ENCODE data around the gene C14orf132.

C14orf132 gene

DNA sequence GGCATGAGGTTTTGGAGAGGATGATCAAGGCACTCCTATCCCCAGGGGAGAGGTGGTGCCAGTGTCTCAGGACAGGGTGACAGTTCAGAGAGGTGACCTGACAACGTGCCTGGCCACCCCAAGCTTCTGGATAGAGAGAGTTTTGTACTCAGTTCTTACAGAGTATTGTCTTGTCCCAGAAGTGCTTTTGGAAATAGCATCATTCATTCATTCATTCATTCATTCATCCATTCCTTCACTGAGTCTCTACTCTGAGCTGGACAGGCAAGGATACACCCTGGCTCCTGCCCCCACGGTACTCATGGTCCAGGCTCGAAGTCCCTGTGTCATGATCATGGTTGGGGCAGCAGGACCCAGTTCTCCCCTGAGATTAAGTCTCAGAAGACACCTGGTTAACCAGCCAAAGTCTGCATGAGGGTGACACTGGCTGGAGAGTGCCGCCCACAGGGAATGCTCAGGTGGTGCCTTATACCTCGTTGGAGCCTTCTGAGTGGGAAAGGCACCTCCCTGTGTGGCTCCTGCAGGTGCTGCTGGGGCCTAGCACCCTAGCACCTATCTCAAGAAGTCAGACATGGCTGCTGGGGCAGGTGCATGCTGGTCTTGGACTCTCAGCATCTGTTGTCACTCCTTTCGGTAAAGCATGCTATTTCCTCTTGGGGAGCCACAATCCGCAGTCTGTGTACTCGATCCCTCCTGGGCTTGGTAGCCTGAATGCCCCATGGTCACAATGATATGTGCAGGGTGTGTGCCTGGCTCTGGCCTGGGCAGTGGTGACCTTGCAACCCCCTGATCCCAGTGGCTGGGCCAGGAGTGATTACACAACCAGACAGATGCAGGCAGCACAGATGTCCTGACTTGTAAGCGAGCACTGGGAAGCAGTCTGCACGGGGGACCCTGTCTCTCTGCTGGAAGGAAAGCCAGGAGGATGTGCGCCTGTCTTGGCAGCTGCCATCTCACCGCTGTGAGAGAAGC lies 57.8 kb downstream of the C14orf132 start:
- no peak for DNase-seq (ENCODE audit: low read depth in 2 of 3, low spot score in 1 of 3)

DNA sequence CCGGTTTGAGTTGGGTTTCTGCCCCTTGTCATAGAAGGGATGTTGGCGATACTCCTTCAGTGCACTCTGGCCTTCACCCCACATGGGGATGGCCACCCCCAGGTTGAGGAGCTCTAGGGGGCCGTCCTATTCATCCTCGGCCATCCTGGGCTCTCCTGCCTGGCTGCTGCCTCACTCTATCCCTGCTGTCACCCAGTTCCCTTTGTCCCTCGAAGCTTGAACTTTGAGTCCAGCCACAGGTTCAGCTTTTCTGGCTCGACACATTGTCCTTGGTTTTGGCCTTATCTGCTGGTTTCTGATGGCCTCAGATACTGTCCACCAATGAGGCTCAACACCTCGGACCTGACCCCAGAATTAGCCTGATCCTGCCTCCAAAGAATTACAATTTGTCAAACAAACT lies 58.6 kb downstream of the C14orf132 start:
- no peak for DNase-seq (ENCODE audit: low read depth in 2 of 3, low spot score in 1 of 3)

DNA sequence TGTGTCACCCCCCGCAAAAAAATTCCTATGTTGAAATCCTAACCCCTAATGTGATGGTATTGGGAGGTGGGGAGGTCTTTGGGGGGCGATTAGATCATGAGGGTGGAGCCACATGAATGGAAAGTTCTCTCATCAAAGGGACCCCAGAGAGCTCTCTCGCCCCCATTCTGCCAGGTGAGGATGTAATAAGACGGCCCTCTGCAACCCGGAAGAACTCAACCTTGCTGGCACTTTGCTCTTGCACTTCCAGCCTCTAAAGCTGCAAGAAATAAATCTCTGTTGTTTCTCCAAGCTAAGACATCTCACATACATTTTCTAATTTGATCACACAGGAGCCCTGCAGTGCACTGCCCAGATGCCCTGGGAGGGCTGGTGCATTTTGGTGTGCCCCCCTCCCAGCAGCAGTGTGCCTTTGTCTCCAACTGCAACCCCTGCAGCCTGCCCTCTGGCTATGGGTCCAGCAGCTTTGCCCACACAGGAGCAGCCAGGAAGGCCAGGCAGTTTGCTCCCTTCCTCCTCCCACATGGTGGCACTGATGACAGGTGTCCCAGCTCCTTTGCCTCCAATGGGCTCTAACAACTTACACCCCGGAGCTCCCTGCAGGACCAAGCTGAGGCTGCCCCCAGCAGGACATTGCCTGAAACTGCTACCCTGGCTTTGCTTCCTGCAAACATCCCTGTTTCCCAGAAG lies 59.3 kb downstream of the C14orf132 start:
- peak in 2 of 3 donors; percentile 6 to 14 for DNase-seq (ENCODE audit: low read depth in 2 of 3, low spot score in 1 of 3)

DNA sequence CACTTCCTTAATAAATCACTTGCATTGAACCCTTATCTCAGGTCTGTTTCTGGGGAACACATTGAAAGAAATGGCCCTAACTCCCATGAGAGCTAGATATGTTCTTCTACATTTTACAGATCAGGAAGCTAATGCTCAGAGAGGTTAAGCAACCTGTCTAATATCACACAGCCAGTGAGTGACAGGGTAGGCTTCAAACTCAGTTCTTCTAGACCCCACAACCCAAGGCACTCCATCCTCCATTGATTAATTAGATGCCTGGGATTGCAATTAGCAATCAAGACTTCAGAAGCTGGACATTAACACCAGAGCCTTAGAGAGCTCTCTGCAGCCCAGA lies 59.8 kb downstream of the C14orf132 start:
- DNase-seq (ENCODE audit: low read depth in 2 of 3, low spot score in 1 of 3) = no peak

DNA sequence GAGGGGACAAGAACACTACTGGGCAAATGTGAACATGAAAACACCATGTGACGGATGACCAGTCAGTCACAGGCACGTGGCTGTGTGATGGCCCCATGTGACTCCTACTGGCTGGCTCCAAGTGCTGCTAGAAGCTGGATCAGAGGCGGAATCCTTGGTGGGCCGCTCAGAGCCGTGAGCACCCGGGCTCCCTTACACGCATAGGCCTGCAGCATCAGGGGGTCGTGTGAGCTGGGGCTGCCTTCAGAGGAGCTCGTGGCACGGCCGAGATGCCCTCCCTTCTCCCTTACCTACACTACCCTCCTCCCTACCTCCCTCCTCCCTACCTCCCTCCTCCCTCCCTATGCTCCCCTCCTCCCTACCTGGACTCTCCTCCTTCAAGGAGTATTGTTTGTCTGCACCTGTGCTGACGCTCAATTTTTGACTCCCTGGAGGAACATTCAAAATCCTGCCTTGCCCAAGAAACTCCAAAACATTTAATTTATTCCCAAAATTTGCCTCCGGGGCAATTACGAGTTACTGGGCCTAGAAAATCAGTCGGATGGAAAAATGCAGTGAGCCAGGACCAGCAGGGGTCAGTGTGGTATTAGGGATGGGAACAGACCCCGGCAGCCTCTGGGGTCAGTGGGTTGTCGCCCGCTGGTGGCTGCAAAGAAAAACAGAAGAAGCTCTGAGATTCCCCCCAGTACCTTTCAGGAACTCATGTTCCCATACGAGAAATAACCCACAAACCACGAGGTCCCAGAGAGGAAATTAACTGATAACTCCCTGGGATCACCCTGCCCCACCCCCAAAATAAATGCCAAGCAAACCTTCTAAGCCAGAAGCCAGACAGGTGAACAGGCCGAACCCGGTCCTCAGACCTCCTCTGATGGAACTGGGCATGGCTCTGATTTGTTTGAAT lies 61.3 kb downstream of the C14orf132 start:
- DNase-seq (ENCODE audit: low read depth in 2 of 3, low spot score in 1 of 3) = peak; percentile 36 to 60 (median 51)

DNA sequence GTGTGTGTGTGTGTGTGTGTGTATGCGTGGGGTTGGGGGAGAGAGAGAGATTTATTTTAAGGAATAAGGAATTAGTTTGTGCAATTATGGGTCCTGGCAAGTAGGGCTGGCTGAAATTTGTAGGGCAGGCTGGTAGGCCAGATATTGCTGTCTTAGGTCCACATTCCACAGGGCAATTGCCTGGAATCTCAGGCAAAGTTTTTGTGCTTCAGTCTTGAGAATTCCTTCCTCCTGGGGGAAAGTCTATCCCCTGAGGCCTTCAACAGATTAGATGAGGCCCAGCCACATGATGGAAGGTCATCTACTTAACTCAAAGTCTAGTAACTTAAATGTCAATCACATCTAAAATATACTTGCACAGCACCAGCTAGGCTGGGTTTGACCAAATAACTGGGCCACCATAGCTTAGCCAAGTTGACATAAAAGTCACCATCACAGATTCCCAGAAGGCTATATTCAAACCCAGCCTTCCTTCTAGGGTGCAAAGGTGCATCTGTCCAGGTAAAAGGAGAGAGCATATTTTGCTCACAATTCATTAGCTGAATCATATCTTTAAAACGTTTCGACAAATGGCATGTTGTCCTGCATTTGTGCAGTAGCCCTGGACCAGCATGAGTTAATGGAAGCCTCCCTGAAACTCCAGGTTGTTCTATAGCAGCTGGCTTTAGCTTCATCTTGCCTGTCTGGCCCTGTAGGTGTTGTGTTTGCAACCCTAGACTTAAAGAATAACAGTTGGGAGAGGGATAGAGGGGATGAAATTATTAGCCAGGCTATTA lies 63.1 kb downstream of the C14orf132 start:
- DNase-seq (ENCODE audit: low read depth in 2 of 3, low spot score in 1 of 3) = no peak

DNA sequence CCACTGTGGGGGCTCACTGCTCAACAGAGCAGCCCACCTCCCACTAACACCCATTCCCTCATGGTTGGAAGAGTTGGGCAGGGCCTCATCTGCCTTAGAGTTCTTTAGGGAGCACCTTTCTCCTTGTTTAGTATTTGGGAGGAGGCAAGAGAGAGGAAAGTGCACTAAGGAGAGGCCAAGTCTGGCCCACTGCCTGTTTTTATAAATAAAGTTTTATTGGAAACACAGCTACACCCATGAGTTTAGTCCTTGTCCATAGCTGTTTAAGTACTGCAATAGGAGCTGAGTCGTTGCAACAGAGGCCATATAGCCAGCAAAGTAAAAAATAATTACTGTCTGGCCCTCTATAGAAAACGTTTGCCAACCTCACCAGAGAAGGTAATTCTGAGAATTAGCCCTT lies 63.9 kb downstream of the C14orf132 start:
- no peak for DNase-seq (ENCODE audit: low read depth in 2 of 3, low spot score in 1 of 3)

DNA sequence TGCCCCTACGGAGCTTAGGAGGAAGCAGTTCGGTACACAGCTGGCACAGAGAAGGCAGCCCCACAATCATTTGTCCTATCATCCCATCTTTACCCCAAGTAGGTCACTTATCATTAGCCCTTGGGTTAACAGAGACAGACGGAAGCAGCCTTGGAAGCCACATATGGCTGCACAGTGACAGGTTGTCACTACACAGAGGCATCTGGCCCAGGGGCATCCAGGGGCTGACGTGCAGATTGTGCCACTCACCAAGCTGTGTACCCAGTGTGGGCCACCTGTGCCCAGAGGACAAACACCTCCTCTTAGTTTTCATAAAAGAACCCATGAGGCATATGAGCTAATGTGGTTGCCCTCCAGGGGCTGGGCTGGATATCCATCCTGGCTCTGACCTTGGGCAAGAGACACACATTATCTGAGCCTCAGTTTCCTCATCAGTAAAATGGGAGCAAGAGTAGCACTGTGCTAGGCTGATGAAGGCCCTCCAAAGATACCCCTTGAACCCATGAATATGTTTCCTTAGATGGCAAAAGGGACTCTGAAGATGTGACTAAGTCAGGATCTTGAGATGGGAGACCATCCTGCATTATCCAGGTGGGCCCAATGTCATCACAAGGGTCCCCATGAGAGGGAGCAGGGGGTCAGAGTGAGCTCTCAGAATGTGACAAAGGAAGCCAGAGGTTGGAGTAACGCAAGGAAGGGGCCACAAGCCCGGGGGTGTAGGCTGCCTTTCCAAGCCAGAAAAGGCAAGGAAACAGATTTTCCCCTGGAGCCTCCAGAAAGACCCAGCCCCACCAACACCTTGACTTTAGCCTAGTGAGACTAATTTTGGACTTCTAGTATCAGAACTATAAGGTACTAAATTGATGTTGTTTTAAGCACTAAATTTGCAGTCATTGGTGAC lies 64.6 kb downstream of the C14orf132 start:
- DNase-seq (ENCODE audit: low read depth in 2 of 3, low spot score in 1 of 3) = no peak

DNA sequence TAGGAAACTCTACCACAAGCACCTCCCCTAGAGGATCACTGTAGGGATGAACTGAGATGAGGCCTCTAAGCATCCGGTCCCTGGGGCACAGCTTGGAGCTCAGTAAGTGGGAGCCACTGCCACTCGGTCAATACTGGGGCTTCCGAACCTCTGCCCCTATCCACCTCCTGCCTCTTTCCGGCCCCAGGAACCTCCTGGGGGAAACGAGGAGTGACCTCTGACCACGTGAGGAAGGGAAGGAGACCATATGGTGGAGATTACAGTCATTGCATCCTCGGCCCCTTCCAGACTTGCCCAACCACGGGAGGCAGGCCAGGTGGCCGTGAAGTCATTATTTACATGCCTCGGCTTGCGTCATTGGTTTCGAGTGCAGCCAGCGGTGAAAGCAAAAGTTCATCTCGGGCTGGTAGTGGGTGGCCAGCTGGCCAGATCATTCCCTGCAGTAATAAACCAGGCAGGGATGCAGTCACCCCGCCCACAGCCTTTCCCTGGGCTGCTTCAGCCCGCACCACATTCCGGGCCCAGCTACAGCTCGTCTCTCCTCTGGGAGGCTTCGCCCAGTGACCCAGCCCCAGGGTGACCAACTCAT lies 65.4 kb downstream of the C14orf132 start:
- no peak for DNase-seq (ENCODE audit: low read depth in 2 of 3, low spot score in 1 of 3)

DNA sequence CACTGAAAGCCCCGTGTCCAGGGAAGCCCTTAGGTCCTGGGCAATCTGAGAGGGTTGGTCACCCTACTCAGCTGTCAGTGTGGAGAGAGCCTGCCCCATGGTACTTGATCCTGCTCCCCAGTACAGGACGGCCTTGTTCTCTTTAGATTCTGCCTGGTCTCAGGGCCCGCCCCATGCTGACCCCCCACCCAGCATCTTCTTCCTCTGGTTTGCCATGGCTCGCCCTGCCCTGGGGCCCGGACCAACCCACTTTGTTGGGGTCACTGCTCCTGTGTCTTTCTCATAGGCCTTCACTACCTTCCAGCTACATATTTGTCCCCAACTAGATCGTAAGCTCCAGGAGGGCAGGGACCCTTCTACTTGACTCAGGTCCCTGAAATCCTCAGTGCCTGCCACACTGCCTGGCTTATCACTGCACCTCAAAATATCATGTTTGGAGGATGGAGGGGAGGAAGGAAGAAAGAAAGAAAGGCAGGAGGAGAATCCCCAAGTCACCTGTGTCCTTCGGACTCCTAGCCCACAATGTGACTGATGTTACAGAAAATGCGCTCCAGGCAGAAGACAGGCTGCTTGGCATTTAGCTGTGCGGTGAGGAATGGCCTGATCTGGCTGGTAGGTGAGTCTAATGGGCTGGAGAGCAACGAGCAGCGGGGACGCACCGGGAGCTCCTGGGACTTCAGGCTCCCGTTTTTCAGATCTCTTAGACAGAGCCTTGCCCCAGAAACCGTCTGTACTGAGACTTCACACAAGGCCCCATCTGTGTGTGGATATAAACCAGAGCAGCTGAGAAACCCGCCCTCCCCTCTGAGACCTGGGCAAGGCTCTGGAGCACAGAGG lies 66.1 kb downstream of the C14orf132 start:
- DNase-seq (ENCODE audit: low read depth in 2 of 3, low spot score in 1 of 3) = no peak

DNA sequence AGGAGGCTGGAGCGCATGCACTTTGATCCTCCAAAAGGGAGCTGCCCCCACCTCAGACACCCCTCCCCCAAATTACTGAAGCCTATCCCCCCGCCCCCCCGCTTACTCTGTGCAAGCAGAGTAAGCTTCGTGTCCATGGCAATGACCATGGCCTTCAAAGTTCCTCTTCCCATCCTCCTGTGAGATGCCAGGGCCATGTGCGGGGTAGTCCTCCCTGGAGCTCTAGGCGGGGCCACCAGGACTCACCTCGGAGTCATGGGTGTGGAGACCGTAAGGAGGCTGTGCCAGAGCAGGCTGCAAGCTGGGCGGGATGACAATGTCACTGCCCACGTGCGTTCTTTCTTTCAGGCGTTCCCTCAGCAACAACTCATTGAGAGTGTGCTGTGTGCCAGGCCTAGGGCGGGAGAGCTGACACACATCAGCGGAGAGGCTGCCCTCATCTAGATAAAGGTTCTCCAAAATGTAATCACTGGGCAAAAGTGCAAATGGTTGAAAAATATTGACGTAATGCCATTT lies 66.8 kb downstream of the C14orf132 start:
- DNase-seq (ENCODE audit: low read depth in 2 of 3, low spot score in 1 of 3) = no peak

DNA sequence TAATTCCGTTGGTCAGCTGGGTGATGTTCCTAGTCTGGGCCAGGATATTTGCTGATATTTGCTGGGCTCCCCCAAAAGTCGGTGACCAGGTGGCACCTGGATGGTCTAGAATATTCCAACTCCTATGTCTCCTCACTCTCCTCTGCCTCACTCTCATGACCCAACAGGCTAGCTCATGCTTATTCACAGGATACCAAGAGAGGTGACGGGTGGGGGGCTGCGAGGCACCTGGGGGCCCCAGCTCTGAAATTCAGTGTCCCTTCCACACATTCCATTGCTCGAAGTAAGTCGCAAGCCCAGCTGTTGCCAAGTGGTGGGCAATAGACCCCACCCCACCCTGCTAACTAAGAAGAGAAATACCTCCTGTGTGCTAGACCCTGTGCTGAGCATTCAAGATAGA lies 67.7 kb downstream of the C14orf132 start:
- DNase-seq (ENCODE audit: low read depth in 2 of 3, low spot score in 1 of 3) = no peak

DNA sequence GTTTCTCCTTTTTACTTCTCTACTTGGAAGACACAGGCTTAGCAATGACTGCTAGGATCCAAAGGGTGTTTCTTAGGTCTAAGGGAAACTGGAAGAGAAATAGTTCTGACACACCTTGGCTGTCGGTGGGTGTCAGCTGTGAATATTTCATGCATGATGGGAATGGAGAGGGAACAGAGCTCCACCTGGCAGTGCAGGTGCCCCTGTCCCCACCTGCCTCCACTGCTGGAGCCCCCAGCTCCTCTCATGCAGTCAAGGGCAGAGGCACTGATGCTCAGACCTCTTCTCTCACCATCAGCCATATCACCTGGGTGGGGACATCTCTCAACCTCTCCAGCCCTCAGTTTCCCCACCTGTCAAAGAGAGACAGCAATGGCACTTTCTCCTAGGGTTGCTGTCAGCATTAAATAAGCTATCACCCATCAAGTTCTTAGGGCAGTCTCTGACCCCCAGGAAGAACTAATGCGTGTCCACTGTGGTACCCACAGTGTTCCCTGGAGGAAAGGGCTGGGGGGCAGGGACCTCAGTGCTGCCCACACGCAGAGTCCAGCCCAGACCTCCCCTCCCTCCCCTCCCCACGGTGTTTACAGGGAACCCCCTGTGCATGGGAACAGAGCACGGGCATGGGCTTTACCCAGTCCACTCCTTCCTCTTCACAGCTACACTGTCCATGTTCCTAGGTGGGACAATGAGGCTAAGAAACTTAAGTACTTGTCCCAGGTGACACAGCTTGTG lies 69.1 kb downstream of the C14orf132 start:
- no peak for DNase-seq (ENCODE audit: low read depth in 2 of 3, low spot score in 1 of 3)

DNA sequence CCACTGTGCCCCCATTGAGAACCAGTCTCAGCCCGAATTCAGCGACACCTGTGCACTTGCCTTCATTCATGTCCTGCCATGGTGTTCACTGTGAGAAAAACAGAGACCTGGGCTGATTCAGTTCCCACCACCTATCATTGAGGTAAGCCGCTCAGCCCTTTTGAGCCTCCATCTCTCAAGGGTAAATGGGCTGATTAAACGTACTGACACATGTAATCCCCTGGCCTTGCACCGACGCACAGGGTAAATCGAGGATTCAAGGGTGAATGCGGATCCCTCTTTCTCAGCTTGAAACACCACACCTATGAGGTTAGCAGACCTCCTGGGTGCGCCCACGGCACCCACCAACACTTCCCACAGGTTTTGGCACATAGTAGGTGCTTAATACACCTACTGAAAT lies 69.7 kb downstream of the C14orf132 start:
- DNase-seq (ENCODE audit: low read depth in 2 of 3, low spot score in 1 of 3) = no peak

DNA sequence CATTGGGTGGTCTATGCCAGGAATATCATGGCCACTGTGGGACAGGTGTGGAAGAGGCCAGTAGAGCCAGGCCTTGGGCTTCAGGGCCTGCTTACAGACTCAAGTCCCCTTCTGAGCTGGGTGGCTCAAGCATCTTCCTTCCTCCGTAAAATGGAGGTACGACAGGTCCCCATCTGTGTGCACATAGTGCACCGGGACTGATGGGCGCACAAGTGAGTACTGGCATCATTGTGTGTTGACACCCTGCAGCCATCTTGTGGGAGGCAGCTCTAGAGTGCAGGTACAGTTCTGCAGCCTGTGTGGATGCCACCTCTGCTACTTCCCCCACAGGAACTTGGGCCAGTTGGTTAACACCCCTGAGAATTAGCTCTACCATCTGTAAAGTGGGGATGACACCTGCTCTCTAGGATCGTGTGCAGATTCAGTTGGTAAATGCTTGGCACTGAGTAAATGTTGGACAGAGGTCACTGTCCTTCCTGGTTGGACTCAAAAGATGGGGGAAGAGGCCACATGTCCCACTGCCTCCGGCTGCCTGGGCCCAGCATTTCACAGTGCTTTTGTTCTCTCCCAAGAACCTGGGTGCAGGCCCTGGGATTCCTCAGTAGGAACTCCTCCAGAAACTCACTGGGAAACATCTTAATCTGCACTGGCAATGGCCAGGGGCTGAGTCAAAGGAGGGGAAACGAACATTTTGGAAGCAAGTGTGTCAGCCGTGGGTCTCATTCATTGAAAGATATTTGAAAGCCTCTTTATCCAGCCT lies 70.6 kb downstream of the C14orf132 start:
- DNase-seq (ENCODE audit: low read depth in 2 of 3, low spot score in 1 of 3) = no peak

DNA sequence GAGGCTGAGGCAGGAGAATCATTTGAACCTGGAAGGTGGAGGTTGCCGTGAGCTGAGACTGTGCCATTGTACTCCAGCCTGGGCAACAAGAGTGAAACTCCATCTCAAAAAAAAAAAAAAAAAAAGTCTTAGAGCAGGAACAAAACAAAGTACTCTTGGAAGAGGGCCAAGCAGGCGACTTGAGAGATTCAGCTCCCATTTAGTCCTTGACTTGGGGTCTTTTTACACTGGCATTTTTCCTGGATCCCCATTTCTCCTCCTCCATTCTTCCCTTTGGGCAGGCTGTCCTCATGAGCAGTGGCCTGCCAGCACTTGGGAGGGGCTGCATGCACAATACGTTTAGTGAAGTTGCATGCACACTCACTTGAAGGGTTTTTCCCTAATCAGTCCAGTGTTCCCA lies 72.9 kb downstream of the C14orf132 start:
- no peak for DNase-seq (ENCODE audit: low read depth in 2 of 3, low spot score in 1 of 3)

DNA sequence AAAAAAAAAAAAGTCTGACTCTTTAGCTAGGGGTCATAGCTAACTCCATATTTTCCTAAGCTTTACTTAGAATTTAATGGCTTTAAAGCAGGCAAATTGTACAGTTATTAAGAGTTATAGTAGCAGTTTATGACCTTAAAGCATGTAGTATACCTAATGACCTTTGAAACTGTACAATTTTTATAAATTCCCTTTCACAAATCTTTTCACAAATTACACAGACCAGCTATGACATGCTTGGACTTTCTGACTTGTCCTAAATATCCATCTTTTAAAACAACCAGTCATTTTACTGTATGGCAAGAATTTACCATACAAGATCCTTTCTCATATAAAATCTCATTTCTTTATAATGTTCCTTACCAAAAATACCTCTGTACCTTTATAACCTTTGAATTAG lies 74.8 kb downstream of the C14orf132 start:
- no peak for DNase-seq (ENCODE audit: low read depth in 2 of 3, low spot score in 1 of 3)

All from stimulated activated CD4-positive, alpha-beta T cell treated with anti-CD3 and anti-CD28 coated beads, Interleukin-12 subunit alpha, Interleukin-12 subunit beta, amount 100 ng/mL, for 48 hours (primary cell).